Neural progenitor cell (in vitro differentiated cells): ENCODE results near the gene HMG20A. TPM values are rescaled to one million over a fixed set of nuclear protein-coding genes. Genes with fewer than 3 reads are reported as not detected.

Experiments used
- DNase-seq: peaks from one replicate; pipeline ENCODE4 v3.0.0-alpha.2; 2016; ENCODE audit warnings: low spot score
- H2AFZ ChIP-seq: fragments of 200-600 bp; sonication (generic); replicated peaks from 2 replicates; pipeline ENCODE4 v1.6.1; 2016; ENCODE audit warnings: antibody characterized with exemption
- H3F3A ChIP-seq: fragments of 200-600 bp; sonication (generic); 2 replicates; pipeline ENCODE4 v1.6.1; 2016; ENCODE audit warnings: antibody characterized with exemption, low read depth
- H3K27ac ChIP-seq: fragments of 200-600 bp; sonication (generic); 2 replicates; pipeline ENCODE4 v1.5.1; 2016; ENCODE audit warnings: mild to moderate bottlenecking
- H3K27me3 ChIP-seq: fragments of 200-600 bp; sonication (generic); 2 replicates; pipeline ENCODE4 v1.6.1; 2016; ENCODE audit warnings: mild to moderate bottlenecking, moderate library complexity
- H3K36me3 ChIP-seq: fragments of 200-600 bp; sonication (generic); 2 replicates; pipeline ENCODE4 v1.5.1; 2016
- H3K4me1 ChIP-seq: fragments of 200-600 bp; sonication (generic); 2 replicates; pipeline ENCODE4 v1.6.1; 2016; ENCODE audit warnings: mixed run types
- H3K4me2 ChIP-seq: fragments of 200-600 bp; sonication (generic); 2 replicates; pipeline ENCODE4 v1.6.1; 2016
- H3K4me3 ChIP-seq: fragments of 200-600 bp; sonication (generic); 2 replicates; pipeline ENCODE4 v1.5.1; 2016
- H3K79me2 ChIP-seq: fragments of 200-600 bp; sonication (generic); 2 replicates; pipeline ENCODE4 v1.6.1; 2016; ENCODE audit warnings: low read depth
- H3K9ac ChIP-seq: fragments of 200-600 bp; sonication (generic); 2 replicates; pipeline ENCODE4 v1.6.1; 2016
- H3K9me3 ChIP-seq: fragments of 200-600 bp; sonication (generic); 2 replicates; pipeline ENCODE4 v1.5.1; 2016; ENCODE audit warnings: low read depth
- H4K20me1 ChIP-seq: fragments of 200-600 bp; sonication (generic); 2 replicates; pipeline ENCODE4 v1.6.1; 2016; ENCODE audit warnings: low read depth
- H3K27ac Mint-ChIP-seq: 3 replicates; pipeline ENCODE4 v1.8.0; 2021; ENCODE audit warnings: mixed read lengths
- H3K27me3 Mint-ChIP-seq: 2 replicates; pipeline ENCODE4 v1.8.0; 2022; ENCODE audit warnings: low read depth, mild to moderate bottlenecking, inconsistent platforms, moderate library complexity, mixed read lengths; ENCODE audit not compliant: insufficient read depth
- H3K36me3 Mint-ChIP-seq: 3 replicates; pipeline ENCODE4 v1.8.0; 2021; ENCODE audit warnings: mixed read lengths
- H3K4me1 Mint-ChIP-seq: 3 replicates; pipeline ENCODE4 v1.8.0; 2021; ENCODE audit warnings: mixed read lengths
- H3K4me3 Mint-ChIP-seq: 3 replicates; pipeline ENCODE4 v1.8.0; 2021; ENCODE audit warnings: mild to moderate bottlenecking, moderate library complexity, mixed read lengths
- H3K9me3 Mint-ChIP-seq: 3 replicates; pipeline ENCODE4 v1.8.0; 2020; ENCODE audit warnings: mixed read lengths
- EZH2 ChIP-seq: fragments of 200-600 bp; sonication (generic); IDR thresholded peaks from 2 replicates; pipeline ENCODE4 v1.6.1; 2017; ENCODE audit warnings: antibody characterized with exemption, mild to moderate bottlenecking, moderate library complexity
- EZH2phosphoT487 ChIP-seq: fragments of 200-600 bp; sonication (generic); IDR thresholded peaks from 2 replicates; pipeline ENCODE4 v1.6.1; 2017; ENCODE audit warnings: antibody characterized with exemption
- total RNA-seq: library from RNA; depleted of rRNA; stranded (reverse); fragments of >200 nt; gene quantifications from 2 replicates; pipeline ENCODE4 v1.2.3, GENCODE V29; 2015; ENCODE audit warnings: low replicate concordance
- TF ChIP-seq, protein P1 (sequence below): fragments of 200-600 bp; sonication (generic); IDR thresholded peaks from 2 replicates; pipeline ENCODE4 v1.5.1; 2017; ENCODE audit warnings: antibody characterized with exemption, mild to moderate bottlenecking

The HMG20A gene
- total RNA-seq, 1 donor from 2014 or later, result 75.6 TPM

GRCh38 chr15:77411619-77411976 is 9.1 kb upstream of the HMG20A start:
- Mint-ChIP-seq H3K4me1 (no peaks in the 10 kb centered on the region), H3K27me3 (no peaks in the 10 kb centered on the region), H3K4me3 (no peak overlapping the region), H3K27ac (no peak overlapping the region), H3K36me3 (no peaks in the 10 kb centered on the region), H3K9me3 (peaks cover 7% of the 10 kb centered on the region)
- Histone ChIP-seq H3K9me3 (peaks cover 5% of the 10 kb centered on the region), H3K36me3 (no peaks in the 10 kb centered on the region), H3K27me3 (no peaks in the 10 kb centered on the region), H3K9ac (no peak overlapping the region), H2AFZ (no peak overlapping the region), H3K4me3 (no peak overlapping the region), H3K27ac (no peak overlapping the region), H3K4me2 (no peak overlapping the region), H3K4me1 (peaks cover 7% of the 10 kb centered on the region), H4K20me1 (peaks cover 21% of the 10 kb centered on the region), H3F3A (no peaks in the 10 kb centered on the region), H3K79me2 (peaks cover 93% of the 10 kb centered on the region)
- TF ChIP-seq, protein P1, sequence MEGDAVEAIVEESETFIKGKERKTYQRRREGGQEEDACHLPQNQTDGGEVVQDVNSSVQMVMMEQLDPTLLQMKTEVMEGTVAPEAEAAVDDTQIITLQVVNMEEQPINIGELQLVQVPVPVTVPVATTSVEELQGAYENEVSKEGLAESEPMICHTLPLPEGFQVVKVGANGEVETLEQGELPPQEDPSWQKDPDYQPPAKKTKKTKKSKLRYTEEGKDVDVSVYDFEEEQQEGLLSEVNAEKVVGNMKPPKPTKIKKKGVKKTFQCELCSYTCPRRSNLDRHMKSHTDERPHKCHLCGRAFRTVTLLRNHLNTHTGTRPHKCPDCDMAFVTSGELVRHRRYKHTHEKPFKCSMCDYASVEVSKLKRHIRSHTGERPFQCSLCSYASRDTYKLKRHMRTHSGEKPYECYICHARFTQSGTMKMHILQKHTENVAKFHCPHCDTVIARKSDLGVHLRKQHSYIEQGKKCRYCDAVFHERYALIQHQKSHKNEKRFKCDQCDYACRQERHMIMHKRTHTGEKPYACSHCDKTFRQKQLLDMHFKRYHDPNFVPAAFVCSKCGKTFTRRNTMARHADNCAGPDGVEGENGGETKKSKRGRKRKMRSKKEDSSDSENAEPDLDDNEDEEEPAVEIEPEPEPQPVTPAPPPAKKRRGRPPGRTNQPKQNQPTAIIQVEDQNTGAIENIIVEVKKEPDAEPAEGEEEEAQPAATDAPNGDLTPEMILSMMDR, result no peak
- no peak for TF ChIP-seq EZH2phosphoT487
- TF ChIP-seq EZH2, result no peak
- DNase-seq, result no peak

- Mint-ChIP-seq H3K27me3 (no peaks in the 10 kb centered on the region), H3K9me3 (no peaks in the 10 kb centered on the region), H3K36me3 (no peaks in the 10 kb centered on the region), H3K4me3 (no peak overlapping the region), H3K27ac (no peak overlapping the region), H3K4me1 (peaks cover 8% of the 10 kb centered on the region)
- Histone ChIP-seq H3K4me3 (no peak overlapping the region), H3K27me3 (no peaks in the 10 kb centered on the region), H3K4me2 (no peak overlapping the region), H3K79me2 (peaks cover 94% of the 10 kb centered on the region), H3K9me3 (no peaks in the 10 kb centered on the region), H3K27ac (no peak overlapping the region), H4K20me1 (peaks cover 35% of the 10 kb centered on the region), H3F3A (no peaks in the 10 kb centered on the region), H3K9ac (no peak overlapping the region), H2AFZ (no peak overlapping the region), H3K36me3 (no peaks in the 10 kb centered on the region), H3K4me1 (peaks cover 20% of the 10 kb centered on the region)
- DNase-seq, result no peak
- no peak for TF ChIP-seq EZH2
- TF ChIP-seq, protein P1, result no peak
- no peak for TF ChIP-seq EZH2phosphoT487
Measured at GRCh38 chr15:77412972-77413698, 7.6 kb upstream of the HMG20A start.

- no peak overlapping the region for H3K27ac Mint-ChIP-seq
- Histone ChIP-seq H3K4me1 (peaks cover 26% of the 10 kb centered on the region), H3F3A (no peaks in the 10 kb centered on the region), H3K9me3 (no peaks in the 10 kb centered on the region), H3K27me3 (no peaks in the 10 kb centered on the region), H3K36me3 (no peaks in the 10 kb centered on the region), H4K20me1 (peaks cover 41% of the 10 kb centered on the region), H2AFZ (no peak overlapping the region), H3K27ac (no peak overlapping the region), H3K79me2 (peaks cover 94% of the 10 kb centered on the region), H3K4me3 (no peak overlapping the region), H3K4me2 (no peak overlapping the region), H3K9ac (no peak overlapping the region)
- no peak overlapping the region for H3K4me3 Mint-ChIP-seq
- no peak for DNase-seq
- H3K4me1 Mint-ChIP-seq, result peaks cover 15% of the 10 kb centered on the region
- H3K36me3 Mint-ChIP-seq, result no peaks in the 10 kb centered on the region
- H3K27me3 Mint-ChIP-seq, result no peaks in the 10 kb centered on the region
- H3K9me3 Mint-ChIP-seq, result no peaks in the 10 kb centered on the region
- TF ChIP-seq EZH2phosphoT487 (no peak), EZH2 (no peak)
- TF ChIP-seq, protein P1, result no peak
Measured at GRCh38 chr15:77413699-77414349, 6.9 kb upstream of the HMG20A start.
